NCI-H146 (cell line): ENCODE measurements around the gene UQCC2.

Experiments used
- DNase-seq: peaks from one replicate; lab custom pipeline; 2025; lab: John Stamatoyannopoulos, UW

UQCC2 gene

GRCh38 chr6:33705955-33706725 is 5.4 kb downstream of the UQCC2 start:
- DNase-seq = no peak

DNA sequence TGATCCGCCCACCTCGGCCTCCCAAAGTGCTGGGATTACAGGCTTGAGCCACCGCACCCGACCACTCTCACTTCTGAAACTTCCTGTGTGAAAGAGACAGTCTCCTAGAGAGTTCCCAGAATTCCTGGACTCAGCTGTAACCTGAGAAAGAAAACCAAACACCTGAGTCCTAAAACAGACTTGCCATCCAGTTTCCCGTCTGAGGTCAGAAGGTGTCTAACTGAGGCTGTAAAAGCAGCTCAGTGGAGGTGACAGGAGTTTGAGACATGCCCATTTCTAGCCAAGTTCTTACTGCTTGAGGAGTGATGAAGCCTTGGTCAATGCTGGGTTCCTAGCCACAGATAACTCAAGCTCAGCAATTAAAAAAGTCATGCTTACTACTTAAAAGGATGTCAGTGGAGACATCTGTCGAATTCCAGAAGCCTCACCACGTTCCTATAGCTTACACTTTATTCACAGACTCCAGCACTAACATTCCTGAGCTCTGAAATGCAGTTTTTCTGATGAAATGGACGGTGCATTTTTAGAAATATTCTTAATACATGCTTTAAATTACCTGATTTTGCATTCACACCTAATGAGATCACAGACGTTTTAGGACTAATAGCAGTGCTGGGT is 6.1 kb downstream of the UQCC2 start:
- DNase-seq = no peak

GRCh38 chr6:33704215-33705066 is 7.1 kb downstream of the UQCC2 start:
- no peak for DNase-seq

GRCh38 chr6:33702345-33702977 is 9.0 kb downstream of the UQCC2 start:
- no peak for DNase-seq

DNA sequence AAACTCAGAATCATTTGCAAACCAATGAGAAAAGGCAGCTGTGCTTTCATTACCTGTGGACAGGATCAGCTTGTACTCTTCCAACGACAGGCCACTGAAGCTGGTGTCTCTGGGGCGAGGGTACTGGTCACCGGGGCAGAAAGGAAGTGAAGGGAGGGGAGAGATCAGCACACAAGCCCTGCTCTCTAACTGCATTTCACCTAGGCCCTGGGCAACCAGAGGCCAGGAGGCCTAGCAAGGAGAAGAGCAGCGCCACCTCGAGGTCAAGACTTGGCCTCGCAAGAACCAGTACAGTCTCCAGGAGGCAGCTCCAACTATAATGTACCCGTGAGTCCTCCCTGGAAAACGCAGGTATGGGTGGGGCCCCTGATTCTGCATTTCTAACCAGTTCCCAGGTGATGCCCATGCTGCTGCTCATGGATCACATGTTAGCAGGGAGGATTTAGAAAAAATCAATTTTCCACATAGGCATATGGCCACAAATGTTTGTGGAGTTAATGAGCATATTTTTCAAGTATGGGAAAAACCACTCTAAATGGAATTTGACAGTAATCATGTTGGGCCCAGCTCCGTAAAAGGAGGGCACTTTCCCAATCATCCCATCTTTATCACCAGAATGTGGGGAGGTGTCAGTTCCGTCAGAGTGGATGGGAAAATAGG is 11.0 kb downstream of the UQCC2 start:
- peak; percentile 29 for DNase-seq

- DNase-seq = no peak
Observed at GRCh38 chr6:33699739-33700138, 11.8 kb downstream of the UQCC2 start.

DNA sequence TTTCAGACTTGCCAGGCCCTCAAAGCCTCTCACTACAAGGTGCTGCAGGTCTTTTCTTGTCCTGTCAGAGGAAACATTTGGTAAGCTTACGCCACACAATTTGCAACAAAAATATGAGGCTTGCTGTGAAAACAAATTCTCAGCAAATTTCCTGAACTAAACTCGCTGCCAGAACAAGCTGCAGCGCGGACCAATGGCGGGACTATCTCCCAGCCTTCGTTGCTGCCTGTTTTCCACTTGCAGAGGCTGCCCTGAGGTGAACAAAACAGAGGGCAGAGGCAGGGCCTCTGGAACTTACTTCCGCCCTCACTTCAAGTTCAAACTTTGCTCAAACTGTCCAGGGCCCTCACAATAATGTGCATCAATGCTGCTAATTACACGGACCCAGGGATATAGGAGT is 12.4 kb downstream of the UQCC2 start:
- DNase-seq = no peak

GRCh38 chr6:33698494-33698893 is 13.0 kb downstream of the UQCC2 start:
- no peak for DNase-seq

DNA sequence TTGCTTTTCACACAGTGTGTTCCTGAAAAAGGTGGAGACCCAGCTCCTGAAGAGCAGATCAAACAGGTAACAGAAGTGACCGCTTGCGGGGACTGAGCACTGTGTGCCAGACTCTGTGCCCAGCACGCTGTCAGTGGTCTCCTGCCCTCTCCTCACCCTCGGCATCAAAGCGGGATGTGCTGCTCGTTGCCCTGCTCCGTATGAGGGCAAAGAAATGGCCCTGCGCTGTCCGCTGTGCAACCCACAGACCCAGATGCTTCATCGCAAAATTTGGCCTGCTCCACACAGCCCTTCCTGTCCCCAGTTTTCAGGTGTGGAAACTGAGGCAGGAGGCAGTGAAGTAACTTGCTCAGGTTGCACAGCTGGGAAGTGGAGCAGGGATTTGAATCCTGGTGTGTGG is 13.7 kb downstream of the UQCC2 start:
- DNase-seq = no peak

GRCh38 chr6:33696548-33697518 is 14.7 kb downstream of the UQCC2 start:
- peak; percentile 10 for DNase-seq

DNA sequence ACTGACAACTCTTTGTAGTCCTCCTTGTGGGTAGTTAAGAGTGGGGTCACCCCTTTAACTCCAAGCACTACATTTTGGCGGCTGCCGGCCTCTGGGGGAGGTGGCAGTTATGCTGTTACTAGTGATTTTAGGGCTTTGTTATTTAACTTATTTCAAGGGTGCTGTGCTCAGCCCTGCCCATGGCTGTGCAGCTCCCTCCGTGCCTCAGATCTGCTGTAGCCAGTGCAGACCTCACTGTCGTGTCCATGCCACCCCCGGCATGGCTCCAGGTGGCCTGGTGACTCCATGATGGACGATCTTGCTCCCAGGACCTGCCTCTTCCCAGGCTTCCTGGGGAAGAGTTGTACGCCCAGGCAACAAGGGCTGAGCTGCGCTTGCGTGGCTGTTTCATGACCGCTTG is 15.4 kb downstream of the UQCC2 start:
- no peak for DNase-seq

DNA sequence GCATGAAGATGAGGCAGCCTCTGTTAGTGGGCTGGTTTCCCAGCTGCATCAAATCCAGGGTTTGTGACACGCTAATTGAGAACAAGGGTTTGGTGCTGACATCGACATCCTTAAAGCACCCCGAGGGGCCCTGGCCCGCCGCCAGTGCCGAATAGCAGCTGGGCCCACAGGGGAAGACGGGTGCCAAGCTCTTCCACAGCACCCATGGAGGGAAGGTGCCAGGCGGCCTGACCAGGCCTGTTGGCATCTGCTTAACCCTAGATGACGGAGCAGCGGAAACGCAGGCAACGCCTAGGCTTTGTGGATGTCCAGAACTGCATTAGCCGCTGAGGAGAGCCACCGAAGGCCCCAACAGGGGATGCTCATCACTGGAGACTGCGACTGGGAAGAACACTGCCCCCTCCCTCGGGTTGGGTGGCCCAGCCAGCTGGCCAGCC is 16.0 kb downstream of the UQCC2 start:
- no peak for DNase-seq

DNA sequence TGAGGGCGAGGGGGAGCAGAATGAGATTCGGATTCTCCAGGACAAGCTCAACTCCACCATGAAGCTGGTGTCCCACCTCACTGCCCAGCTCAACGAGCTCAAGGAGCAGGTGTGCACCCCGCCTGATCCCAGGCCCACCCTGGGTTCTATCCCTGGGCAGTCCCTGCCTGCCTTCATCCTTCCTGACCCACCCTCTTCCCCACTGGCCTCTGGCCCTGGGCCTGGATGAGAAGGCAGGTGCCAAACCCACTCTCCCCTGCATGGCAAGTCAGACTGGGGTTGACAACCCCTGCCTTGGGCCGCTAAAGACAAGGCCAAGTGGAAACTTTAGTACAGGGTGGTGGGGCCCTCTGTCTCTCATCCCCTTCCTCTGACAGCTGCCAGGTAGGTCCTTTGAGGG is 16.5 kb downstream of the UQCC2 start:
- no peak for DNase-seq

GRCh38 chr6:33694401-33694931 is 17.0 kb downstream of the UQCC2 start:
- no peak for DNase-seq

DNA sequence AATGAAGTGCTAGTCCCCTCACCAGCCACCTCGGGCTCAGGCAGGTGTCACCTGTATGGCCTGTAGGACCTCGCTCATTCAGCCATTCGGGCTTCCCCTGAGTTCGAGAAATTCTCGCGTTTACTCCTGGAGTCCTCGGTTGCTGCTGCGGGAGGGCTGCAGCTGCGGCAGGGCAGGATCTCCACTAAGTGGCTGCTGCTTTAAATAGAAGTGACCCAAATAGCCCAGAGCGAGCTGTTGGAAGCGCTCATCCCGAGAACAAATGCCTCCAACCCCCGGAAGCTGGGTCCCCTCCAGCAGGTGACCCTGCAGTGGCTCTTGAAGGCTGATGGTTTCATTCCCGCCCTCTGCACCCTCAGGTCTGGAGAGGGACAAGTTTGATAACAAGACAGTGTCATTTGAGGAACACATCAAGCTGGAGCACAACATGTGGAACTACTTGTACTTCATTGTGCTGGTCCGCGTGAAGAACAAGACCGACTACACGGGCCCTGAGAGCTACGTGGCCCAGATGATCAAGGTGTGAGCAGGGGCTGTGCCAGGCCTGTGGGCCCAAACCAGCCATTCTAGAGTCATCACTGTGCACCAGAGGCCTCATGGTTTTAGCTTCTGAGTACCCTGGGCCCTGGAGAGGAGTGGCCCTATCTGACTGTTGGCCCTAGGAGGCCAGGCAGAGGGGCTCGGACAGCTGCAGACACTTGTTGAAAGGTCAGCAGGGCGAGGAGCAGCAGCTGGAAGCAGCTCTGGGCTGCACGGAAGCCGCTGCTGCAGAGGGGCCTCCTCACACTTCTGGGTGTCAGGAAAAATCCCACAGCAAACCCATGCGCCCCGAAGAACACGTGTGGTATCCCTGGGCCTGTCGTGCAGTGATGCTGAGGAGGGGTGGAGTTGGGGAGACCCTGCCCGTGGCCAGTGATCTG is 18.1 kb downstream of the UQCC2 start:
- DNase-seq = no peak

- no peak for DNase-seq
Observed at GRCh38 chr6:33692760-33693158, 18.7 kb downstream of the UQCC2 start.

GRCh38 chr6:33692078-33692759 is 19.3 kb downstream of the UQCC2 start:
- DNase-seq = no peak

- no peak for DNase-seq
Observed at GRCh38 chr6:33691456-33692077, 19.9 kb downstream of the UQCC2 start.
